Fibroblast of upper back skin (primary cell): ENCODE results near the gene STH.
"Not testable (repeated sequence)": the region's sequence is repeated elsewhere in the genome, so short reads cannot be mapped to it uniquely, and the experiment has no call there.

Experiments
- DNase-seq: peaks from one replicate; pipeline ENCODE4 v3.0.0-alpha.2; 2013

The STH gene

DNA sequence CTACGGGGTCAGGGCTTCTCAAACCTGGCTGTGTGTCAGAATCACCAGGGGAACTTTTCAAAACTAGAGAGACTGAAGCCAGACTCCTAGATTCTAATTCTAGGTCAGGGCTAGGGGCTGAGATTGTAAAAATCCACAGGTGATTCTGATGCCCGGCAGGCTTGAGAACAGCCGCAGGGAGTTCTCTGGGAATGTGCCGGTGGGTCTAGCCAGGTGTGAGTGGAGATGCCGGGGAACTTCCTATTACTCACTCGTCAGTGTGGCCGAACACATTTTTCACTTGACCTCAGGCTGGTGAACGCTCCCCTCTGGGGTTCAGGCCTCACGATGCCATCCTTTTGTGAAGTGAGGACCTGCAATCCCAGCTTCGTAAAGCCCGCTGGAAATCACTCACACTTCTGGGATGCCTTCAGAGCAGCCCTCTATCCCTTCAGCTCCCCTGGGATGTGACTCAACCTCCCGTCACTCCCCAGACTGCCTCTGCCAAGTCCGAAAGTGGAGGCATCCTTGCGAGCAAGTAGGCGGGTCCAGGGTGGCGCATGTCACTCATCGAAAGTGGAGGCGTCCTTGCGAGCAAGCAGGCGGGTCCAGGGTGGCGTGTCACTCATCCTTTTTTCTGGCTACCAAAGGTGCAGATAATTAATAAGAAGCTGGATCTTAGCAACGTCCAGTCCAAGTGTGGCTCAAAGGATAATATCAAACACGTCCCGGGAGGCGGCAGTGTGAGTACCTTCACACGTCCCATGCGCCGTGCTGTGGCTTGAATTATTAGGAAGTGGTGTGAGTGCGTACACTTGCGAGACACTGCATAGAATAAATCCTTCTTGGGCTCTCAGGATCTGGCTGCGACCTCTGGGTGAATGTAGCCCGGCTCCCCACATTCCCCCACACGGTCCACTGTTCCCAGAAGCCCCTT, 10.9 kb downstream of the STH start:
- DNase-seq = no peak

DNA sequence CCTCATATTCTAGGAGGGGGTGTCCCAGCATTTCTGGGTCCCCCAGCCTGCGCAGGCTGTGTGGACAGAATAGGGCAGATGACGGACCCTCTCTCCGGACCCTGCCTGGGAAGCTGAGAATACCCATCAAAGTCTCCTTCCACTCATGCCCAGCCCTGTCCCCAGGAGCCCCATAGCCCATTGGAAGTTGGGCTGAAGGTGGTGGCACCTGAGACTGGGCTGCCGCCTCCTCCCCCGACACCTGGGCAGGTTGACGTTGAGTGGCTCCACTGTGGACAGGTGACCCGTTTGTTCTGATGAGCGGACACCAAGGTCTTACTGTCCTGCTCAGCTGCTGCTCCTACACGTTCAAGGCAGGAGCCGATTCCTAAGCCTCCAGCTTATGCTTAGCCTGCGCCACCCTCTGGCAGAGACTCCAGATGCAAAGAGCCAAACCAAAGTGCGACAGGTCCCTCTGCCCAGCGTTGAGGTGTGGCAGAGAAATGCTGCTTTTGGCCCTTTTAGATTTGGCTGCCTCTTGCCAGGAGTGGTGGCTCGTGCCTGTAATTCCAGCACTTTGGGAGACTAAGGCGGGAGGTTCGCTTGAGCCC, 11.6 kb downstream of the STH start:
- DNase-seq = no peak

DNA sequence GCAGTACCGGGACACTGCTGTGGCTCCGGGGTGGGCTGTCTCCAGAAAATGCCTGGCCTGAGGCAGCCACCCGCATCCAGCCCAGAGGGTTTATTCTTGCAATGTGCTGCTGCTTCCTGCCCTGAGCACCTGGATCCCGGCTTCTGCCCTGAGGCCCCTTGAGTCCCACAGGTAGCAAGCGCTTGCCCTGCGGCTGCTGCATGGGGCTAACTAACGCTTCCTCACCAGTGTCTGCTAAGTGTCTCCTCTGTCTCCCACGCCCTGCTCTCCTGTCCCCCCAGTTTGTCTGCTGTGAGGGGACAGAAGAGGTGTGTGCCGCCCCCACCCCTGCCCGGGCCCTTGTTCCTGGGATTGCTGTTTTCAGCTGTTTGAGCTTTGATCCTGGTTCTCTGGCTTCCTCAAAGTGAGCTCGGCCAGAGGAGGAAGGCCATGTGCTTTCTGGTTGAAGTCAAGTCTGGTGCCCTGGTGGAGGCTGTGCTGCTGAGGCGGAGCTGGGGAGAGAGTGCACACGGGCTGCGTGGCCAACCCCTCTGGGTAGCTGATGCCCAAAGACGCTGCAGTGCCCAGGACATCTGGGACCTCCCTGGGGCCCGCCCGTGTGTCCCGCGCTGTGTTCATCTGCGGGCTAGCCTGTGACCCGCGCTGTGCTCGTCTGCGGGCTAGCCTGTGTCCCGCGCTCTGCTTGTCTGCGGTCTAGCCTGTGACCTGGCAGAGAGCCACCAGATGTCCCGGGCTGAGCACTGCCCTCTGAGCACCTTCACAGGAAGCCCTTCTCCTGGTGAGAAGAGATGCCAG, 12.9 kb downstream of the STH start:
- DNase-seq = no peak

DNA sequence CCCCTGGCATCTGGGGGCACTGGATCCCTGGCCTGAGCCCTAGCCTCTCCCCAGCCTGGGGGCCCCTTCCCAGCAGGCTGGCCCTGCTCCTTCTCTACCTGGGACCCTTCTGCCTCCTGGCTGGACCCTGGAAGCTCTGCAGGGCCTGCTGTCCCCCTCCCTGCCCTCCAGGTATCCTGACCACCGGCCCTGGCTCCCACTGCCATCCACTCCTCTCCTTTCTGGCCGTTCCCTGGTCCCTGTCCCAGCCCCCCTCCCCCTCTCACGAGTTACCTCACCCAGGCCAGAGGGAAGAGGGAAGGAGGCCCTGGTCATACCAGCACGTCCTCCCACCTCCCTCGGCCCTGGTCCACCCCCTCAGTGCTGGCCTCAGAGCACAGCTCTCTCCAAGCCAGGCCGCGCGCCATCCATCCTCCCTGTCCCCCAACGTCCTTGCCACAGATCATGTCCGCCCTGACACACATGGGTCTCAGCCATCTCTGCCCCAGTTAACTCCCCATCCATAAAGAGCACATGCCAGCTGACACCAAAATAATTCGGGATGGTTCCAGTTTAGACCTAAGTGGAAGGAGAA, 13.5 kb downstream of the STH start:
- no peak for DNase-seq

DNA sequence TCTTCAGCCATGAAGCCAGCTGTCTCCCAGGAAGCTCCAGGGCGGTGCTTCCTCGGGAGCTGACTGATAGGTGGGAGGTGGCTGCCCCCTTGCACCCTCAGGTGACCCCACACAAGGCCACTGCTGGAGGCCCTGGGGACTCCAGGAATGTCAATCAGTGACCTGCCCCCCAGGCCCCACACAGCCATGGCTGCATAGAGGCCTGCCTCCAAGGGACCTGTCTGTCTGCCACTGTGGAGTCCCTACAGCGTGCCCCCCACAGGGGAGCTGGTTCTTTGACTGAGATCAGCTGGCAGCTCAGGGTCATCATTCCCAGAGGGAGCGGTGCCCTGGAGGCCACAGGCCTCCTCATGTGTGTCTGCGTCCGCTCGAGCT, 14.1 kb downstream of the STH start:
- no peak for DNase-seq

DNA sequence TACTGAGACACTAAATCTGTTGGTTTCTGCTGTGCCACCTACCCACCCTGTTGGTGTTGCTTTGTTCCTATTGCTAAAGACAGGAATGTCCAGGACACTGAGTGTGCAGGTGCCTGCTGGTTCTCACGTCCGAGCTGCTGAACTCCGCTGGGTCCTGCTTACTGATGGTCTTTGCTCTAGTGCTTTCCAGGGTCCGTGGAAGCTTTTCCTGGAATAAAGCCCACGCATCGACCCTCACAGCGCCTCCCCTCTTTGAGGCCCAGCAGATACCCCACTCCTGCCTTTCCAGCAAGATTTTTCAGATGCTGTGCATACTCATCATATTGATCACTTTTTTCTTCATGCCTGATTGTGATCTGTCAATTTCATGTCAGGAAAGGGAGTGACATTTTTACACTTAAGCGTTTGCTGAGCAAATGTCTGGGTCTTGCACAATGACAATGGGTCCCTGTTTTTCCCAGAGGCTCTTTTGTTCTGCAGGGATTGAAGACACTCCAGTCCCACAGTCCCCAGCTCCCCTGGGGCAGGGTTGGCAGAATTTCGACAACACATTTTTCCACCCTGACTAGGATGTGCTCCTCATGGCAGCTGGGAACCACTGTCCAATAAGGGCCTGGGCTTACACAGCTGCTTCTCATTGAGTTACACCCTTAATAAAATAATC, 14.6 kb downstream of the STH start:
- DNase-seq = peak; percentile 51

DNA sequence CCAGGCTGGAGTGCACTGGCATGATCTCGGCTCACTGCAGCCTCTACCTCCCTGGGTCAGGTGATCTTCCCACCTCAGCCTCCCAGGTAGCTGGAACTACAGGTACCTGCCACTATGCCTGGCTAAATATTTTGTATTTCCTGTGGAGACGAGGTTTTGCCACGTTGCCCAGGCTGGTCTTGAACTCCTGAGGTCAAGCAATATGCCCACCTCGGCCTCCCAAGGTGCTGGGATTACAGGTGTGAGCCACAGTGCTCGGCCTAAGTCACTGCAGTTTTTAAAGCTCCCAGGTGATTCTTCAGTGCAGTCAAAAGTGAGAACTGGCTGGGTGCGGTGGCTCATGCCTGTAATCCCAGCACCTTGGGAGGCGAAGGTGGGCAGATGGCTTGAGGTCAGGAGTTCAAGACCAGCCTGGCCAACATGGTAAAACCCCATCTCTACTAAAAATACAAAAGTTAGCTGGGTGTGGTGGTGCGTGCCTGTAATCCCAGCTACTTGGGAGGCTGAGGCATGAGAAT, 20.4 kb downstream of the STH start:
- not testable (repeated sequence) for DNase-seq

DNA sequence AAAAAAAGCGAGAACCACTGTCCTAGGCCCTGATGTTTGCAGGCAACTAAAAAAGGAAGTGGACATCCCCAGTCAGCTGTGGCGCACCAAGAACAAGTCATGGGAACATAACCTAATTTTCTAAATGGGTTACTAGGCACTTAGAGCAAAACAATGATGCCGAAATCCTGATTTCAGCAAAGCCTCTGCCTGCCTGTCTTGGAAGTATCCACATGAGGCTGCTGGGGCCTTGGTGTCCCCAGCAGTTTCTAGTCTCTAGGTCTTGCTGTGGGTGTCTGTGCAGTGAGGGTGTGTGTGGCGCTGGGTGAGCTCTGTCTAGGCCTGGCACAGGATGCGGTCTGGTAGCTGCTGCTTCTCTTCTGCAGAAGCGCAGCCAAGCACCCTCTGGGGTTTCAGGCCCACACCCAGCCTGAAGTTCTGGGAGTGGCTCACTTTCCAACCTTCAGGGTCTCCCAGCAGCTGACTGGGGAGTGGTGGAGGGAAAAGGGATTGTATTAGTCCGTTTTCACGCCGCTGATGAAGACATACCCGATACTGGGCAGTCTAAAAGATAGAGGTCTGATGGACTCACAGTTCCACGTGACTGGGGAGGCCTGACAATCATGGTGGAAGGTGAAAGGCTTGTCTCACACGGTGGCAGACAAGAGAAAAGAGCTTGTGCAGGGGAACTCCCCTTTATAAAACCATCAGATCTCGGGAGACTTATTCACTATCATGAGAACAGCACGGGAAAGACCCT, 21.1 kb downstream of the STH start:
- DNase-seq = no peak

DNA sequence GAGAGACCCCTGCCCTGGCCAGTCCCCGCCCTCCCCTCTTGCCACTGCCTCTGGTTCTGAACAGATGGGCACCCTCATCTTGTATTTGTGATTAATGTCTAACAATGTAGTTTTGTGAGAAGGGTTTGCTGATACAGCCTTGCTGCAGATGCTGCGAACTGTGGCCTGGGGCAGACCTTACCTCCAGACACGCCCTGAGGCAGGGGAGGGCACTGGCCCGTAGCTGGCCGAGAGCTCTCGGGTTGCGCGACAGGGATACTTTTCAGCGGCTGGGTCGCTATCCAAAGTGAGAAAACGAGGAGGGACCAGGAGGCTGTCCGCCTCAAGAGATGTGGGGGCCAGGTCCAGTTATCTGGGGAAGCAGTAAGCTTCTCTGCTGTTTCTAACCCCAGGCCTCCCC, 21.9 kb downstream of the STH start:
- no peak for DNase-seq

DNA sequence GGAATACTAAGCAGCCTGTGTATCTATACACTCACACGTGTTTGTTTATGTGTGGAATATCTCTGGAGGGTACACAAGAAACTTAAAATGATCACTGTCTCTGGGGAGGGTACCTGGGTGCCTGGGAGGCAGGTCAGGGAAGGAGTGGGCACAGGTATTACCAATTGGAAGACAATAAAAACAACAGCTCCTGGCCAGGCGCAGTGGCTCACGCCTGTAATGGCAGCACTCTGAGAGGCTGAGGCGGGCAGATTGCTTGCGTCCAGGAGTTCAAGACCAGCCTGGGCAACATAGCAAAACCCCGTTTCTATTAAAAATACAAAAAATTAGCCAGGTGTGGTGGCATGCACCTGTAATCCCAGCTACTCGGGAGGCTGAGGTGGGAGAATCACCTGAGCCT, 24.3 kb downstream of the STH start:
- not testable (repeated sequence) for DNase-seq

DNA sequence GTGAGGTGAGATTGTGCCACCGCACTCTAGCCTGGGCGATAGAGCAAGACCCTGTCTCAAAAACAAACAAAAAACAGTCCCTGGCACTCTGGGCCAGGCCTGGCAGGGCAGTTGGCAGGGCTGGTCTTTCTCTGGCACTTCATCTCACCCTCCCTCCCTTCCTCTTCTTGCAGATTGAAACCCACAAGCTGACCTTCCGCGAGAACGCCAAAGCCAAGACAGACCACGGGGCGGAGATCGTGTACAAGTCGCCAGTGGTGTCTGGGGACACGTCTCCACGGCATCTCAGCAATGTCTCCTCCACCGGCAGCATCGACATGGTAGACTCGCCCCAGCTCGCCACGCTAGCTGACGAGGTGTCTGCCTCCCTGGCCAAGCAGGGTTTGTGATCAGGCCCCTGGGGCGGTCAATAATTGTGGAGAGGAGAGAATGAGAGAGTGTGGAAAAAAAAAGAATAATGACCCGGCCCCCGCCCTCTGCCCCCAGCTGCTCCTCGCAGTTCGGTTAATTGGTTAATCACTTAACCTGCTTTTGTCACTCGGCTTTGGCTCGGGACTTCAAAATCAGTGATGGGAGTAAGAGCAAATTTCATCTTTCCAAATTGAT, 24.8 kb downstream of the STH start:
- DNase-seq = no peak

DNA sequence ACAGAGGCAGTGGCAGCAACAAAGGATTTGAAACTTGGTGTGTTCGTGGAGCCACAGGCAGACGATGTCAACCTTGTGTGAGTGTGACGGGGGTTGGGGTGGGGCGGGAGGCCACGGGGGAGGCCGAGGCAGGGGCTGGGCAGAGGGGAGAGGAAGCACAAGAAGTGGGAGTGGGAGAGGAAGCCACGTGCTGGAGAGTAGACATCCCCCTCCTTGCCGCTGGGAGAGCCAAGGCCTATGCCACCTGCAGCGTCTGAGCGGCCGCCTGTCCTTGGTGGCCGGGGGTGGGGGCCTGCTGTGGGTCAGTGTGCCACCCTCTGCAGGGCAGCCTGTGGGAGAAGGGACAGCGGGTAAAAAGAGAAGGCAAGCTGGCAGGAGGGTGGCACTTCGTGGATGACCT, 25.5 kb downstream of the STH start:
- DNase-seq = no peak

DNA sequence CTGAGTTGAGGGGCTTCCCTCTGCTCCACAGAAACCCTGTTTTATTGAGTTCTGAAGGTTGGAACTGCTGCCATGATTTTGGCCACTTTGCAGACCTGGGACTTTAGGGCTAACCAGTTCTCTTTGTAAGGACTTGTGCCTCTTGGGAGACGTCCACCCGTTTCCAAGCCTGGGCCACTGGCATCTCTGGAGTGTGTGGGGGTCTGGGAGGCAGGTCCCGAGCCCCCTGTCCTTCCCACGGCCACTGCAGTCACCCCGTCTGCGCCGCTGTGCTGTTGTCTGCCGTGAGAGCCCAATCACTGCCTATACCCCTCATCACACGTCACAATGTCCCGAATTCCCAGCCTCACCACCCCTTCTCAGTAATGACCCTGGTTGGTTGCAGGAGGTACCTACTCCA, 26.0 kb downstream of the STH start:
- DNase-seq = no peak

DNA sequence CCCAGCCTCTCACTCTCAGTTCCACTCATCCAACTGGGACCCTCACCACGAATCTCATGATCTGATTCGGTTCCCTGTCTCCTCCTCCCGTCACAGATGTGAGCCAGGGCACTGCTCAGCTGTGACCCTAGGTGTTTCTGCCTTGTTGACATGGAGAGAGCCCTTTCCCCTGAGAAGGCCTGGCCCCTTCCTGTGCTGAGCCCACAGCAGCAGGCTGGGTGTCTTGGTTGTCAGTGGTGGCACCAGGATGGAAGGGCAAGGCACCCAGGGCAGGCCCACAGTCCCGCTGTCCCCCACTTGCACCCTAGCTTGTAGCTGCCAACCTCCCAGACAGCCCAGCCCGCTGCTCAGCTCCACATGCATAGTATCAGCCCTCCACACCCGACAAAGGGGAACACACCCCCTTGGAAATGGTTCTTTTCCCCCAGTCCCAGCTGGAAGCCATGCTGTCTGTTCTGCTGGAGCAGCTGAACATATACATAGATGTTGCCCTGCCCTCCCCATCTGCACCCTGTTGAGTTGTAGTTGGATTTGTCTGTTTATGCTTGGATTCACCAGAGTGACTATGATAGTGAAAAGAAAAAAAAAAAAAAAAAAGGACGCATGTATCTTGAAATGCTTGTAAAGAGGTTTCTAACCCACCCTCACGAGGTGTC, 26.6 kb downstream of the STH start:
- no peak for DNase-seq

DNA sequence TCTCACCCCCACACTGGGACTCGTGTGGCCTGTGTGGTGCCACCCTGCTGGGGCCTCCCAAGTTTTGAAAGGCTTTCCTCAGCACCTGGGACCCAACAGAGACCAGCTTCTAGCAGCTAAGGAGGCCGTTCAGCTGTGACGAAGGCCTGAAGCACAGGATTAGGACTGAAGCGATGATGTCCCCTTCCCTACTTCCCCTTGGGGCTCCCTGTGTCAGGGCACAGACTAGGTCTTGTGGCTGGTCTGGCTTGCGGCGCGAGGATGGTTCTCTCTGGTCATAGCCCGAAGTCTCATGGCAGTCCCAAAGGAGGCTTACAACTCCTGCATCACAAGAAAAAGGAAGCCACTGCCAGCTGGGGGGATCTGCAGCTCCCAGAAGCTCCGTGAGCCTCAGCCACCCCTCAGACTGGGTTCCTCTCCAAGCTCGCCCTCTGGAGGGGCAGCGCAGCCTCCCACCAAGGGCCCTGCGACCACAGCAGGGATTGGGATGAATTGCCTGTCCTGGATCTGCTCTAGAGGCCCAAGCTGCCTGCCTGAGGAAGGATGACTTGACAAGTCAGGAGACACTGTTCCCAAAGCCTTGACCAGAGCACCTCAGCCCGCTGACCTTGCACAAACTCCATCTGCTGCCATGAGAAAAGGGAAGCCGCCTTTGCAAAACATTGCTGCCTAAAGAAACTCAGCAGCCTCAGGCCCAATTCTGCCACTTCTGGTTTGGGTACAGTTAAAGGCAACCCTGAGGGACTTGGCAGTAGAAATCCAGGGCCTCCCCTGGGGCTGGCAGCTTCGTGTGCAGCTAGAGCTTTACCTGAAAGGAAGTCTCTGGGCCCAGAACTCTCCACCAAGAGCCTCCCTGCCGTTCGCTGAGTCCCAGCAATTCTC, 27.4 kb downstream of the STH start:
- no peak for DNase-seq

DNA sequence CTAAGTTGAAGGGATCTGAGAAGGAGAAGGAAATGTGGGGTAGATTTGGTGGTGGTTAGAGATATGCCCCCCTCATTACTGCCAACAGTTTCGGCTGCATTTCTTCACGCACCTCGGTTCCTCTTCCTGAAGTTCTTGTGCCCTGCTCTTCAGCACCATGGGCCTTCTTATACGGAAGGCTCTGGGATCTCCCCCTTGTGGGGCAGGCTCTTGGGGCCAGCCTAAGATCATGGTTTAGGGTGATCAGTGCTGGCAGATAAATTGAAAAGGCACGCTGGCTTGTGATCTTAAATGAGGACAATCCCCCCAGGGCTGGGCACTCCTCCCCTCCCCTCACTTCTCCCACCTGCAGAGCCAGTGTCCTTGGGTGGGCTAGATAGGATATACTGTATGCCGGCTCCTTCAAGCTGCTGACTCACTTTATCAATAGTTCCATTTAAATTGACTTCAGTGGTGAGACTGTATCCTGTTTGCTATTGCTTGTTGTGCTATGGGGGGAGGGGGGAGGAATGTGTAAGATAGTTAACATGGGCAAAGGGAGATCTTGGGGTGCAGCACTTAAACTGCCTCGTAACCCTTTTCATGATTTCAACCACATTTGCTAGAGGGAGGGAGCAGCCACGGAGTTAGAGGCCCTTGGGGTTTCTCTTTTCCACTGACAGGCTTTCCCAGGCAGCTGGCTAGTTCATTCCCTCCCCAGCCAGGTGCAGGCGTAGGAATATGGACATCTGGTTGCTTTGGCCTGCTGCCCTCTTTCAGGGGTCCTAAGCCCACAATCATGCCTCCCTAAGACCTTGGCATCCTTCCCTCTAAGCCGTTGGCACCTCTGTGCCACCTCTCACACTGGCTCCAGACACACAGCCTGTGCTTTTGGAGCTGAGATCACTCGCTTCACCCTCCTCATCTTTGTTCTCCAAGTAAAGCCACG, 28.3 kb downstream of the STH start:
- DNase-seq = no peak

DNA sequence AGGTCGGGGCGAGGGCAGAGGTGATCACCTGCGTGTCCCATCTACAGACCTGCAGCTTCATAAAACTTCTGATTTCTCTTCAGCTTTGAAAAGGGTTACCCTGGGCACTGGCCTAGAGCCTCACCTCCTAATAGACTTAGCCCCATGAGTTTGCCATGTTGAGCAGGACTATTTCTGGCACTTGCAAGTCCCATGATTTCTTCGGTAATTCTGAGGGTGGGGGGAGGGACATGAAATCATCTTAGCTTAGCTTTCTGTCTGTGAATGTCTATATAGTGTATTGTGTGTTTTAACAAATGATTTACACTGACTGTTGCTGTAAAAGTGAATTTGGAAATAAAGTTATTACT, 28.9 kb downstream of the STH start:
- no peak for DNase-seq

DNA sequence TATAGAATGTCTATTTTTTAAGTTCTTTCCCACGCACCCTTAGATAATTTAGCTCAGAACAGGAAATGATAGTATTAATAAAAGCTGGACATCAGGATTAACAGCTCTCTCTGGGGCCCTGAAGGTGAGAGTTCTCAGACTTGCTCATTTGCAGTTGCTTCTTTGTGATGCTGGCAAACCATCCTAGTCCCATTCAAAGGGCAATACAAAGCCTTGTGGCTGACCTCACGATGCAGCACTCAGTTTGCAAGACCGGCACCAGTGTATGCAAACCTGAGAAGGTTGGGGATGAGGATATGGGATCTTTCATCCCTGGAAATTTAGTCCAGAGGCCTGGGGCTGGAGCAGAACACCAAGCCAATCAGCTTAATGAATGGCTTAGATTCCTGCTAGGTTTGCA, 29.3 kb downstream of the STH start:
- DNase-seq = no peak
